ENCODE measurements around the gene TRIM44.

DNA sequence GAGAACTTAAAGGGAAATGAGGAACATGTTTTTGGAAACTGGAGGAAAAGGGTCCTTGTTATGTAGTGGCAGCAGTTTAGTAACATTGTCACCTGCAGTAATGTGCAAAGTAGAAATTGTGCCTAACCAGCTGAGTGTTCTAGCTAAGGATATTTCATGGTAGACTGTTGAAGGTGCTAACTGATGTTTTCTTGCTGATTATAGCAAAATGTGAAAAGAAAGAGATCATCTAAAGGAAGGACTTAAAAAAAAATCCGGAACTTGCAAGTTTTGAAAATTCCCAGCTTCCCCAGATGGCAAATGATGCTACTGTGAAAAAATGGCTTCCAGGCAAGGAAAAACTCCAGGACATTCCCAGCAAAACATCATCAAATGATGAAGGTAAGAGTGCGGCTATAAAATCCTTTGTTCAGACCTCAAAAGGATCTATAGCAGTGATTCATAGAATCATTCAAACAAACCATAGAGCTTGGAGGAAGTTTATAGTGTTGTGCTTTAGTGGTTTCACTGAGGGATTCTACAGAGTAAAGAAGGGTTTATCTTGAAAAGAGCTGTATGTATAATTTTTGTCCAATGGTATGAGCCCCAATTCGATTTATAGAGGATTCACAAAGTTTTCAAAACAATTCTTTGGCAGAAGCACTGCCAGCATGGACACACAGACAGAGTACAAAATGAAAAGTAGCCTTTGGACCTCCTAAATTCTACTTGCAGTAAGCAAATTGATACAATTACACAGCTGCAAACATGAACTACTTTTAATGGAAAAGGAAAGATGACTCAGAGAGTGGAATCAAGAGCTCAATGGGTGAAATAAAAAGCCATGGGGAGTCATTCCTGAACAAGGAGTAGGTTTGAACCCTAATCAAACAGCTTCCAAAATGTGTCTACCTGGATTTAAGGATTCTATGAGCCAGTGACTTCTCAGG is 4.3 kb upstream of the TRIM44 start:
- TF ChIP-seq, protein P1, sequence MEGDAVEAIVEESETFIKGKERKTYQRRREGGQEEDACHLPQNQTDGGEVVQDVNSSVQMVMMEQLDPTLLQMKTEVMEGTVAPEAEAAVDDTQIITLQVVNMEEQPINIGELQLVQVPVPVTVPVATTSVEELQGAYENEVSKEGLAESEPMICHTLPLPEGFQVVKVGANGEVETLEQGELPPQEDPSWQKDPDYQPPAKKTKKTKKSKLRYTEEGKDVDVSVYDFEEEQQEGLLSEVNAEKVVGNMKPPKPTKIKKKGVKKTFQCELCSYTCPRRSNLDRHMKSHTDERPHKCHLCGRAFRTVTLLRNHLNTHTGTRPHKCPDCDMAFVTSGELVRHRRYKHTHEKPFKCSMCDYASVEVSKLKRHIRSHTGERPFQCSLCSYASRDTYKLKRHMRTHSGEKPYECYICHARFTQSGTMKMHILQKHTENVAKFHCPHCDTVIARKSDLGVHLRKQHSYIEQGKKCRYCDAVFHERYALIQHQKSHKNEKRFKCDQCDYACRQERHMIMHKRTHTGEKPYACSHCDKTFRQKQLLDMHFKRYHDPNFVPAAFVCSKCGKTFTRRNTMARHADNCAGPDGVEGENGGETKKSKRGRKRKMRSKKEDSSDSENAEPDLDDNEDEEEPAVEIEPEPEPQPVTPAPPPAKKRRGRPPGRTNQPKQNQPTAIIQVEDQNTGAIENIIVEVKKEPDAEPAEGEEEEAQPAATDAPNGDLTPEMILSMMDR (IDR thresholded peaks at IDR 0.05): no peak
- TF ChIP-seq POLR2A (IDR thresholded peaks at IDR 0.05): no peak

Measured in esophagus squamous epithelium (tissue), 4 donors.